ENCODE measurements around the gene KLF7. TPM values are rescaled to one million over a fixed set of nuclear protein-coding genes. Genes with fewer than 3 reads are reported as not detected.
A peak's percentile ranks its signal among the peaks of the same experiment; 100 is the strongest.

The KLF7 gene
- total RNA-seq, 4 donors from 2014 or later: 25.8 to 55.3 (median 37.1) TPM

- Histone ChIP-seq H3K36me3 (peaks cover 0 to 2% (median 0%) of the 10 kb centered on the region in 3 donors), H3K27ac (no peak overlapping the region), H3K4me1 (peaks cover 0 to 41% (median 4%) of the 10 kb centered on the region in 4 donors), H3K9me3 (no peaks in the 10 kb centered on the region), H3K27me3 (no peaks in the 10 kb centered on the region), H3K4me3 (no peak overlapping the region)
- WGBS, 2 donors: 64 to 70% methylated on average over 4 of the region's 4 CpGs
- DNase-seq (ENCODE audit: low spot score in 2 of 2): no peak
- no peak for TF ChIP-seq EP300 (IDR thresholded peaks at IDR 0.05)
- TF ChIP-seq POLR2A (IDR thresholded peaks at IDR 0.05): no peak
- no peak for TF ChIP-seq CTCF (IDR thresholded peaks at IDR 0.05)
Observed at GRCh38 chr2:207097278-207097677, 68.5 kb downstream of the KLF7 start.

DNA sequence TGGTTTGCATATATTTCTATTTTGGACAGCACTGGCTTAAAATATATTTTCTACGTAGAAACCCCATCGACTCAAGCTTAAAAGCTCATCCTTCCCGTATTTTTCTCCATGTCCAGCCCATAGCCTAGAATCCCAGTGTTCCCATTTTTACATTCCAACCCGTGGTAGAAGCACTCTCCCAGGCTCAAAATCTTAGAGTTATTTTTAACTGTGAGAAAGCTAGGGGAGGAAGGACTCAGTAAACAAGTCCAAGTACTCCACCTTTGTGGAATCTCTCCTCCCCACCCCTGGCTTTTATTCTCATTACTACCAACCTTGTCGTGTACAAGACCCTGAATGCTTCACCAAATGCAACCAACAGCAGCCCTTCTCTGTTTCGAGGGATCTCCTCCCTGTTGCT lies 69.8 kb downstream of the KLF7 start:
- no peak for DNase-seq (ENCODE audit: low spot score in 2 of 2)
- Histone ChIP-seq H3K4me3 (no peak overlapping the region), H3K27me3 (no peaks in the 10 kb centered on the region), H3K36me3 (peaks cover 0 to 8% (median 0%) of the 10 kb centered on the region in 3 donors), H3K27ac (no peak overlapping the region), H3K9me3 (no peaks in the 10 kb centered on the region), H3K4me1 (peaks cover 0 to 45% (median 6%) of the 10 kb centered on the region in 4 donors)
- TF ChIP-seq POLR2A (IDR thresholded peaks at IDR 0.05): no peak
- WGBS, 2 donors: 66 to 75% methylated on average over 6 of the region's 6 CpGs

GRCh38 chr2:207093234-207093633 lies 72.5 kb downstream of the KLF7 start:
- 84 to 88% methylated on average over 6 of the region's 6 CpGs for WGBS, 2 donors
- Histone ChIP-seq H3K9me3 (no peaks in the 10 kb centered on the region), H3K36me3 (peaks cover 0 to 12% (median 0%) of the 10 kb centered on the region in 3 donors), H3K27ac (no peak overlapping the region), H3K4me1 (peaks cover 0 to 72% (median 10%) of the 10 kb centered on the region in 4 donors), H3K27me3 (no peaks in the 10 kb centered on the region), H3K4me3 (no peak overlapping the region)
- no peak for DNase-seq (ENCODE audit: low spot score in 2 of 2)
- TF ChIP-seq EP300 (IDR thresholded peaks at IDR 0.05) (no peak), POLR2A (IDR thresholded peaks at IDR 0.05) (no peak), CTCF (IDR thresholded peaks at IDR 0.05) (no peak)

GRCh38 chr2:207092818-207093217 lies 72.9 kb downstream of the KLF7 start:
- peaks cover 0 to 73% (median 10%) of the 10 kb centered on the region in 4 donors for H3K4me1 ChIP-seq
- DNase-seq (ENCODE audit: low spot score in 2 of 2): no peak
- TF ChIP-seq POLR2A (IDR thresholded peaks at IDR 0.05) (no peak), EP300 (IDR thresholded peaks at IDR 0.05) (no peak), CTCF (IDR thresholded peaks at IDR 0.05) (no peak)
- H3K4me3 ChIP-seq: no peak overlapping the region
- H3K36me3 ChIP-seq: peaks cover 0 to 14% (median 0%) of the 10 kb centered on the region in 3 donors
- no peak overlapping the region for H3K27ac ChIP-seq
- no peaks in the 10 kb centered on the region for H3K27me3 ChIP-seq
- H3K9me3 ChIP-seq: no peaks in the 10 kb centered on the region

- TF ChIP-seq POLR2A (IDR thresholded peaks at IDR 0.05) (no peak), CTCF (IDR thresholded peaks at IDR 0.05) (no peak), EP300 (IDR thresholded peaks at IDR 0.05) (no peak)
- no peaks in the 10 kb centered on the region for H3K27me3 ChIP-seq
- no peak for DNase-seq (ENCODE audit: low spot score in 2 of 2)
- H3K27ac ChIP-seq: no peak overlapping the region
- no peaks in the 10 kb centered on the region for H3K9me3 ChIP-seq
- H3K36me3 ChIP-seq: peaks cover 0 to 22% (median 0%) of the 10 kb centered on the region in 3 donors
- H3K4me3 ChIP-seq: no peak overlapping the region
- 84 to 94% methylated on average over 2 of the region's 2 CpGs for WGBS, 2 donors
- H3K4me1 ChIP-seq: peaks cover 0 to 64% (median 10%) of the 10 kb centered on the region in 4 donors
Observed at GRCh38 chr2:207091928-207092327, 73.8 kb downstream of the KLF7 start.

GRCh38 chr2:207091176-207091575 lies 74.6 kb downstream of the KLF7 start:
- TF ChIP-seq POLR2A (IDR thresholded peaks at IDR 0.05) (no peak), EP300 (IDR thresholded peaks at IDR 0.05) (no peak), CTCF (IDR thresholded peaks at IDR 0.05) (no peak)
- peaks cover 0 to 57% (median 8%) of the 10 kb centered on the region in 4 donors for H3K4me1 ChIP-seq

More at GRCh38 chr2:207091176-207091575, 74.6 kb downstream of the KLF7 start:
- H3K4me3 ChIP-seq: no peak overlapping the region
- no peak for DNase-seq (ENCODE audit: low spot score in 2 of 2)
- no peaks in the 10 kb centered on the region for H3K27me3 ChIP-seq
- WGBS, 2 donors: 71 to 77% methylated on average over 2 of the region's 2 CpGs
- H3K36me3 ChIP-seq: peaks cover 0 to 29% (median 0%) of the 10 kb centered on the region in 3 donors
- H3K27ac ChIP-seq: peak overlapping the region in 1 of 4 donors; percentile 2
- no peaks in the 10 kb centered on the region for H3K9me3 ChIP-seq
